Measurements from ENCODE around the gene FOXO3. TPM values are rescaled to one million over a fixed set of nuclear protein-coding genes. Genes with fewer than 3 reads are reported as not detected.
"Not testable (repeated sequence)": the region's sequence is repeated elsewhere in the genome, so short reads cannot be mapped to it uniquely, and the experiment has no call there.

FOXO3 gene
- polyA plus RNA-seq, 1 of the 3 experiments (the other 2 are of a cell fraction), result 8.1 TPM

DNA sequence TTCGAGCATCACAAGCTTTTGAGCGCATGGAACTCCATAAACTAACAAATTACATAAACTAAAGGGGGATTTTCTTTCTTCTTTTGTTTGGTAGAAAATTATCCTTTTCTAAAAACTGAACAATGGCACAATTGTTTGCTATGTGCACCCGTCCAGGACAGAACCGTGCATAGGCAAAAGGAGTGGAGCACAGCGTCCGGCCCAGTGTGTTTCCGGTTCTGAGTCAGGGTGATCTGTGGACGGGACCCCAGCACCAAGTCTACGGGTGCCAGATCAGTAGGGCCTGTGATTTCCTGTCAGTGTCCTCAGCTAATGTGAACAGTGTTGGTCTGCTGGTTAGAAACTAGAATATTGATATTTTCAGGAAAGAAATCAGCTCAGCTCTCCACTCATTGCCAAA lies 119.6 kb downstream of the FOXO3 start:
- CTCF ChIA-PET, result not testable (repeated sequence)

DNA sequence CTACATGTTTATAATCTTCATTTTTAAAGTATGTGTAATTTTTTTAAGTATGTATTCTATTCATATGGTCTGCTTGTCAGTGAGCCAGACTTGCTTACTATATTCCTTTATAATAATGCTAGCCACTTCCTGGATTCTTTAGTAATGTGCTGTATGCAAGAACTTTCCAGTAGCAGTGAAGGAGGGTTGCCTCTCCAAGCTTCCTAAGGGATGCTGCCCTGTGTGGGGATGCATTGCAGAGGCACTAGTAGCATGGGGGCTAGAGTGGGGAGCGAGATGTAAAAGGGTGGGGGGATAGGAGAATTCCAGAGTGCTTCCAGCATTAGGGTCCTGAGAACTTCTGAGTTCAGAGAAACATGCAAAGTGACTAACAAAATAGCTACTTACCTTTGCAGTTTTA lies 121.0 kb downstream of the FOXO3 start:
- TF ChIP-seq TCF12 (IDR thresholded peaks at IDR 0.05) (peak; percentile 8; the same call in 1 of the 2 replicates), JUND (IDR thresholded peaks at IDR 0.05) (0 out of 2 replicates have a peak, but pooled peaks have one; percentile 16), ELF1 (IDR thresholded peaks at IDR 0.05) (peak; percentile 68)

More for the DNA sequence above, 119.6 kb downstream of the FOXO3 start:
- H3K4me2 ChIP-seq; DNase-seq; POLR2A ChIA-PET; H2AFZ ChIP-seq (ENCODE audit: low read depth); H3K36me3 ChIP-seq (replicated peaks in 1 of 2; ENCODE audit: control insufficient read depth in 1 of 2, insufficient read depth in 2 of 2, low read length in 1 of 2); H3K27ac ChIP-seq (ENCODE audit: low read depth in 2 of 2, low read length in 1 of 2); H3K9ac ChIP-seq; H3K9me2 ChIP-seq; H3F3A ChIP-seq (replicated peaks; ENCODE audit: insufficient read depth); H3K27me3 ChIP-seq (ENCODE audit: insufficient read depth); H3K4me3 ChIP-seq (ENCODE audit: low read depth in 2 of 2, low read length in 1 of 2); H3K9me3 ChIP-seq: not testable (repeated sequence)
- Histone ChIP-seq H4K20me1 (ENCODE audit: insufficient read depth) (peaks cover 36% of the 10 kb centered on the region), H3K4me1 (ENCODE audit: control insufficient read depth in 1 of 2, insufficient read depth in 2 of 2, low read depth in 1 of 2, low read length in 1 of 2) (peaks cover 35 to 40% of the 10 kb centered on the region in 2 experiments), H3K79me2 (ENCODE audit: insufficient read depth) (peaks cover 18% of the 10 kb centered on the region)
- WGBS (ENCODE audit: low lambda C conversion rate), result 97% methylated on average over 9 of the region's 9 CpGs

DNA sequence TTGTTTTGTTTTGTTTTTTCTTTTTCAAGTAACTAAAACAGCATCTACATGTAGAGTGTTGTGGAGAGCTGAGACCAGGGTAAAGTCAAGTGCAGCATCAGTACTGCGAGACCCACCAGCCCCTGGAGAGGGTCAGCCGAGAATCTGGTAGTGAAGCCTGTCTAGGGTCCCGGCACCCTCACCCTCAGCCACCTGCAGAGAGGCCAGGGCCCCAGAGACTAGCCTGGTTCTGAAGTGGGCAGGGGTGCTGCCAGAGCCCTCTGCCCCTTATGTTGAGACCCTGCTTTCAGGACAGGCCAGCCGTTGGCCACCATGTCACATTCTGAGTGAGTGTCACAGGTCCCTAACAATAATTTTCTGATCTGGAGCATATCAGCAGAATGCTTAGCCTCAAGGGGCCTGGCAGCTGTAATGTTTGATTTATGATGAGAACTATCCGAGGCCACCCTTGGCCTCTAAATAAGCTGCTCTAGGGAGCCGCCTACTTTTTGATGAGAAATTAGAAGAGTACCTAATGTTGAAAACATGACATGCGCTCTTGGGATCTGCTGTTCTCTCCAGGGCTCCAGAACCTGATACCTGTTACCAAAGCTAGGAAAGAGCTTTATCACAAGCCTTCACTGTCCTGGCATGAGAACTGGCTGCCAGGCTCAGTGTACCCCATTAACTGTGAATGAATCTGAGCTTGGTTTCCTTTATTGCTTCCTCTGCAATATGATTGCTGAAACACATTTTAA lies 121.8 kb downstream of the FOXO3 start:
- H3K4me2 ChIP-seq; POLR2A ChIA-PET; H3K27ac ChIP-seq (ENCODE audit: low read depth in 2 of 2, low read length in 1 of 2); CTCF ChIA-PET; H3K79me2 ChIP-seq (ENCODE audit: insufficient read depth); H2AFZ ChIP-seq (ENCODE audit: low read depth); H3K9ac ChIP-seq; H3K9me3 ChIP-seq; H3K4me3 ChIP-seq (ENCODE audit: low read depth in 2 of 2, low read length in 1 of 2); H3K9me2 ChIP-seq; H3F3A ChIP-seq (replicated peaks; ENCODE audit: insufficient read depth); H3K27me3 ChIP-seq (ENCODE audit: insufficient read depth); DNase-seq: not testable (repeated sequence)
- peaks cover 14 to 15% of the 10 kb centered on the region in 2 experiments for H3K36me3 ChIP-seq (replicated peaks in 1 of 2; ENCODE audit: control insufficient read depth in 1 of 2, insufficient read depth in 2 of 2, low read length in 1 of 2)
- H3K4me1 ChIP-seq (ENCODE audit: control insufficient read depth in 1 of 2, insufficient read depth in 2 of 2, low read depth in 1 of 2, low read length in 1 of 2), result peaks cover 18 to 27% of the 10 kb centered on the region in 2 experiments
- H4K20me1 ChIP-seq (ENCODE audit: insufficient read depth), result peaks cover 22% of the 10 kb centered on the region
- WGBS (ENCODE audit: low lambda C conversion rate), result 99% methylated on average over 7 of the region's 7 CpGs

More for the DNA sequence above, 121.0 kb downstream of the FOXO3 start:
- Histone ChIP-seq H4K20me1 (ENCODE audit: insufficient read depth) (peaks cover 31% of the 10 kb centered on the region), H3K4me1 (ENCODE audit: control insufficient read depth in 1 of 2, insufficient read depth in 2 of 2, low read depth in 1 of 2, low read length in 1 of 2) (peaks cover 27 to 35% of the 10 kb centered on the region in 2 experiments), H3K36me3 (replicated peaks in 1 of 2; ENCODE audit: control insufficient read depth in 1 of 2, insufficient read depth in 2 of 2, low read length in 1 of 2) (peaks cover 14 to 15% of the 10 kb centered on the region in 2 experiments)
- H3K9me2 ChIP-seq; H3K9ac ChIP-seq; DNase-seq; CTCF ChIA-PET; H3K27ac ChIP-seq (ENCODE audit: low read depth in 2 of 2, low read length in 1 of 2); H3F3A ChIP-seq (replicated peaks; ENCODE audit: insufficient read depth); H3K4me2 ChIP-seq; H3K27me3 ChIP-seq (ENCODE audit: insufficient read depth); H3K9me3 ChIP-seq; H3K4me3 ChIP-seq (ENCODE audit: low read depth in 2 of 2, low read length in 1 of 2); H3K79me2 ChIP-seq (ENCODE audit: insufficient read depth); H2AFZ ChIP-seq (ENCODE audit: low read depth): not testable (repeated sequence)
- POLR2A ChIA-PET, result interaction anchor here (0.6 kb wide), 1 partner anchor 117 kb away, joined by 3 read pairs; no protein-coding TSS in a partner anchor
- 87% methylated on average over 1 of the region's 1 CpG for WGBS (ENCODE audit: low lambda C conversion rate)

DNA sequence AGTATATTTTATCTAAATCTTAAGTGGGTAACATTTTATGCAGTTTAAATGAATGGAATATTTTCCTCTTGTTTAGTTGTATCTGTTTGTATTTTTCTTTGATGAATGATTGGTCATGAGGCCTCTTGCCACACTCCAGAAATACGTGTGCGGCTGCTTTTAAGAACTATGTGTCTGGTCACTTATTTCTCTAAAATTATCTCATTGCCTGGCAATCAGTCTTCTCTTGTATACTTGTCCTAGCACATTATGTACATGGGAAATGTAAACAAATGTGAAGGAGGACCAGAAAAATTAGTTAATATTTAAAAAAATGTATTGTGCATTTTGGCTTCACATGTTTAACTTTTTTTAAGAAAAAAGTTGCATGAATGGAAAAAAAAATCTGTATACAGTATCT lies 123.3 kb downstream of the FOXO3 start:
- H3K4me2 ChIP-seq; POLR2A ChIA-PET; H3K9me3 ChIP-seq; DNase-seq; H3K79me2 ChIP-seq (ENCODE audit: insufficient read depth); H3K27ac ChIP-seq (ENCODE audit: low read depth in 2 of 2, low read length in 1 of 2); H2AFZ ChIP-seq (ENCODE audit: low read depth); H3K4me3 ChIP-seq (ENCODE audit: low read depth in 2 of 2, low read length in 1 of 2); CTCF ChIA-PET; H3F3A ChIP-seq (replicated peaks; ENCODE audit: insufficient read depth); H3K9me2 ChIP-seq; H3K9ac ChIP-seq; H3K27me3 ChIP-seq (ENCODE audit: insufficient read depth): not testable (repeated sequence)
- Histone ChIP-seq H4K20me1 (ENCODE audit: insufficient read depth) (peaks cover 17% of the 10 kb centered on the region; the same call in 1 of the 2 replicates), H3K4me1 (ENCODE audit: control insufficient read depth in 1 of 2, insufficient read depth in 2 of 2, low read depth in 1 of 2, low read length in 1 of 2) (peaks cover 14 to 27% of the 10 kb centered on the region in 2 experiments), H3K36me3 (replicated peaks in 1 of 2; ENCODE audit: control insufficient read depth in 1 of 2, insufficient read depth in 2 of 2, low read length in 1 of 2) (peaks cover 14 to 15% of the 10 kb centered on the region in 2 experiments)
- 86% methylated on average over 2 of the region's 2 CpGs for WGBS (ENCODE audit: low lambda C conversion rate)

Data from SK-N-SH (cell line).